Measurements from ENCODE around the gene WRNIP1. TPM values are rescaled to one million over a fixed set of nuclear protein-coding genes. Genes with fewer than 3 reads are reported as not detected.

Gene WRNIP1
- total RNA-seq, 1 donor from 2014 or later: 58.5 TPM

GRCh38 chr6:2740581-2740980, 24.6 kb upstream of the WRNIP1 start:
- DNase-seq (ENCODE audit: low read depth): no peak

DNA sequence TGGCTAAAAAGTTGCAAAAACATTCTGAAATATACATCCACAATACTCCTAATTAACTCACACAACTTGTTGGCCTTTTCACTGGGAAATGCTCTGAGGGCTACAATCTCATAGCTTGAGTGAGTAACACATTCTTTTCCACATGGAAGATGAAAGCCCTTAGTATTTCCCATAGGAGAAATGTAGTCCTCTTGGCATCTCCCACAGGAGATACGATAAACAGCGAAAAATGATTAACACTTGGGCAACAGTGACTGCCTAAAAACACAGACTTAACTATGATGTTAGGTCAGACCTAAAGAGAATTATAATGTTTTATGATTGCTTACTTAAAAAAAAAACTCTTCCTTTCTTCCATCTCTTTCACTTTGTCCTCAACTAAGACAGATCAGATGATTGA, 23.4 kb upstream of the WRNIP1 start:
- DNase-seq (ENCODE audit: low read depth): peak; percentile 65

DNA sequence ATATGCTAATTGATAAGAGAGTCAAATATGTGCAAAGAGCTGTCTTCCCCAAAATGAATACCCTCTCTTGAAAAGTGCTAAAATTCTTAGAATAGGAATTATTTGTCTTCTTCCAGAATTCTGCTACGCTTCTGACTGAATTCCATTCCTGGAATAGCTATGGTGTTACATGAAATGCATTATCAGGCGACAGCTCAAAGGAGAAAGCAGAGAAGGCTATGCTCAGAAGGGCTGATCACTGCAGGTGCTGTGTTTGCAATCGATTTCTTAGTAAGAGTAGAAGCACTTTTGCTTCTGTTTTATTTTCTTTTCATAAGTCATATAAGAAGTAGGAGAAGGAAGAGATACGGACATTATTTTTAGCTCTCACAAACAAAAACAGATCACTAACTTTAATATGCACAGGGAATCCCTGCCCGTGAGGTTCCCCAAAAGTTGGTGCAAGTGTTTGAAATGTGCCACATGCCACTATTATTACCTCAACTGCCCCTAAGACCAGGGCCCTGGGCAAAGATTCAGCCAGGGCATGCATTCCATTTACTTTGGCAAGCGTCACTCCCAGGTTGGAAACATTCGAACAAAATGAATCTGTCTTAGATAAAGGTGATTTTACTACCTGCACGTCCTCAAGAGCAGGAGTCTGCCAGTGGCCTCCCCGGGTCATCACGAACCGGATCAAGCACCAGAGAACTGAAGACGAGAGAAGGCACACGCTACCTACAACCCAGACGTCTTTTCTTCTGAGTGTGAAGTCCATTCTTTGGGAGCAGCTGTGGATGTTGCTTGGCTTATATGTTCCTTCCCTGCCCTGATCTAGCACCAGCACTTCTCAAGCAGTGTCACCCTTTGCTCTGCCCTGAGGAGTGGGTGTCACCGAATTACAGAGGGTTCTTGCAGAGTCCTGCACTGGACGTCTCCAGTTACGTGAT, 21.6 kb upstream of the WRNIP1 start:
- no peak for DNase-seq (ENCODE audit: low read depth)

DNA sequence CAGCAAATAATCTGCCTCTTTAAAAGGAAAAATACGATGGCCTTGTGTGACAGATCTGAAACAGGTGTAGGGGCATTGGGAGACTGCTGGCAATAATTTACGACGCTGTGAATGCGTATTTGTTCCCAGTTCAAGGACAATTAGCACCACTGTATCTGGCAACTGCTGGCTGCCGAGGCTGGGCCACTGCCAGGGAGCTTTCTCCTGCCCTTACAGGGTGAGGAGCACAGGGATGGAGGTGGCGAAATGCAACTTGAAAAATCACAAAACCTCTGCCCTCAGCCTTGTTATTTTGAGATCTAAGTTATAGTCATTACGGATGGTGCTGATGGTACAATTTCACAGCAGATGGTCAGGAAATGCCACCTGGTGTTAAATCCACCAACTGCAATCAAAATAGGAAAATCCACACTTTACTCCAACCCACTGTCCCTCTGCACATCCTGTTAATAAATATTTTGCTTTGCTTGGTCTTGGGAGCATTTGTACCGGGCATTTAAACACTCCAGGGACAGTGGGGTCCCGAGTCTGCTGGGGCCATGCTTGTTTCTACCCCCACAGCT, 20.9 kb upstream of the WRNIP1 start:
- peak; percentile 36 for DNase-seq (ENCODE audit: low read depth)

- DNase-seq (ENCODE audit: low read depth): no peak
Observed at GRCh38 chr6:2744778-2745177, 20.4 kb upstream of the WRNIP1 start.

- DNase-seq (ENCODE audit: low read depth): no peak
Observed at GRCh38 chr6:2745246-2745645, 19.9 kb upstream of the WRNIP1 start.

GRCh38 chr6:2746557-2747061, 18.6 kb upstream of the WRNIP1 start:
- DNase-seq (ENCODE audit: low read depth): no peak

DNA sequence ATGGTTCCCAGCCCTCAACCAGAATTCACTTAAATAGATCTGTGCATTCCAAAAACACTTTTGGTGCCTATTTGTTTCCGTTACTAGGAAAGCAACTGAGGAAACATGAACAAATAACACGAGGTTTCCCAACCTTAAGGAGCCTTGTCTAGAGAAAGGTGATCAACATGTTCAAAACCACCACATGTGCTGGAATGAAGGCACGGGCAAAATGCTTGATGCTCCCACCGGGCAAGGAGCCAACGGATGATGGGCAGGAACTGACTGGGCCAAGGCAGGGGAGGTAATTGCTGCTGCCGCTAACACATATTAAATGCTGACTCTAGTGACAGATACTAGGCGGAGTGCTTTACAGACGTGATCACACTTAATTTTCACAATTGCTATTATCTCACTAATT, 17.0 kb upstream of the WRNIP1 start:
- no peak for DNase-seq (ENCODE audit: low read depth)

GRCh38 chr6:2749969-2750600, 15.1 kb upstream of the WRNIP1 start:
- DNase-seq (ENCODE audit: low read depth): peak; percentile 38

GRCh38 chr6:2750832-2751231, 14.4 kb upstream of the WRNIP1 start, which contains the start of gene MYLK4:
MYLK4 (minus strand) TSS chr6:2750922; CDS start chr6:2749294, 1,628 bp downstream.
- no peak for DNase-seq (ENCODE audit: low read depth)

DNA sequence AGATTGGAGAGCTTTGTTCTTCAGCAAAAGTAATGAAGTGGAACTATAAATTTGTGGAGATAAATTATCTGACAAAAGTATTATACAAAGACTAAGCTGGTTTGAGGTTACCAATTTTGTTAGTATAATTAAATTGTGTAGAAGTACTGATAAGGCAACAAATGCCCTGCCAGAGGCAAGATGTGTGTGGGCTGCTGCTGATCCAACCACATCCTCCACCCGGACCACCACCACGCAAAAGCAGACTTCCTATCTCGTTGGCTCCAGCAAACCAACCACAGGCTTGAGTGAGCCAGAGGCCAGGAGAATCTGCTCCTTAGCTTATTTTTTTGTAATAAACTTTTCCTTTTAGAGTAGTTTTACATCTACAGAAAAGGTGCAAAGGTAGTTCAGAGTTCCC, 13.3 kb upstream of the WRNIP1 start:
- no peak for DNase-seq (ENCODE audit: low read depth)

DNA sequence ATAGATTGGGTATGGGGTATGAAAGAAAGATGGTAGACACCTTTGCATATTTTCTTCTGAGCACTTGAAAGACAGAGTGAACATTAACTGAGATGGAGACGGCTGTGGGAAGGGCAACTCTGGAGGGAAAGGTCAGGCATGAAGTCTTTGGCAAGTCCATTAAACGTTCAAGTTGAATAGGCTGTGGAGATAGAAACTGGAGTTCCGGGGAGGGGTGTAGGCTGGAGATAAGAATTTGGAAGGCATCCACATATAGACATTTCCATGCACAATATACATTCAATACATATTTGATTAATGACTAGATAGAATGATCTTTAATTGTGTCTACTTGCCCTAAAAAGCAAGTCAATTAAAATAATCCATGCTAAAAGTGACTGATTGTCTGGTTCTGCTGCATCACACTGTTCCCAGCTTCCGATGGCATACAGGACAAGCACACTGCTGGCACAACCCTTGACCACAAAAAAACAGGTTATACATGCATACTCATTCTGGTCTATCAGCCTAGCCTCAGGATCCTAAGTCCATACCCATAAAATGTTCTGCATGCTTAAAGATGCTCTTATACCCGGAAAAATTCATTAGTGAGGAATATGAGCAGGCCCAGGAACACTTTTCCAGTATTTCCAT, 12.6 kb upstream of the WRNIP1 start:
- no peak for DNase-seq (ENCODE audit: low read depth)

GRCh38 chr6:2753110-2753489, 12.1 kb upstream of the WRNIP1 start:
- no peak for DNase-seq (ENCODE audit: low read depth)

DNA sequence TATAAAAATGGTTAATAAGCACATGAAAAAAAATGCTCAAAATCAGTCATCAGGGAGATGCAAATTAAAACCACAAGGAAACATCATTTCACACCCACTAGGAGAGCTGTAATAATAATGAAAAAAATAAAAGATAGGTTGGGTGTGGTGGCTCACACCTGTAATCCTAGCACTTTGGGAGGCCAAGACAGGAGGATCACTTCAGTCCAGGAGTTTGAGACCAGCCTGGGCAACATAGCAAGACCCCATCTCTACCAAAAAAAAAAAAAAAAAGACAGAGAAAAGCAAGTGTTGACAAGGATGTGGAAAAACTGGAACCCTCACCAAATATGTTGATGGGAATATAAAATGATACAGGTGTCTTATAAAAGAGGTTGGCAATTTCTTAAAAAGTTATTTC, 11.4 kb upstream of the WRNIP1 start:
- no peak for DNase-seq (ENCODE audit: low read depth)

- DNase-seq (ENCODE audit: low read depth): no peak
Observed at GRCh38 chr6:2754393-2754792, 10.8 kb upstream of the WRNIP1 start.

- DNase-seq (ENCODE audit: low read depth): no peak
Observed at GRCh38 chr6:2754911-2755310, 10.3 kb upstream of the WRNIP1 start.

DNA sequence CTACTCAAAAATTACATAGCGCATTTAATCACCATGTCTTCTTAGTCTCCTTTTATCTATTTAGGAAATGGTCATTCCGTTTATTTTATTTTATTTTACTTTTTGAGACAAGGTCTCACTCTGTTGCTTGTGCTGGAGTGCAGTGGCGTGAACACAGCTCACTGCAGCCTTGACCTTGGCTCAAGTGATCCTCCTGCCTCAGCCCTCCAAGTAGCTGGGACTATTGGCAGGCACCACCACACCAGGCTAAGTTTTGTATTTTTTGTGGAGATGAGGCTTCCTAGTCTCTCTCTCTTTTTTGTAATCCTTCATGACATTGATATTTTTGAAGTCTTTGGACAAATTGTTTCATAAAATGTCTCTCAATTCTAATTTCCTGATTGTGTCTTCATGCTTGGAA, 9.7 kb upstream of the WRNIP1 start:
- DNase-seq (ENCODE audit: low read depth): no peak

- no peak for DNase-seq (ENCODE audit: low read depth)
Observed at GRCh38 chr6:2756241-2756640, 9.0 kb upstream of the WRNIP1 start.

GRCh38 chr6:2756687-2757224, 8.4 kb upstream of the WRNIP1 start:
- no peak for DNase-seq (ENCODE audit: low read depth)

- no peak for DNase-seq (ENCODE audit: low read depth)
Observed at GRCh38 chr6:2758980-2759379, 6.2 kb upstream of the WRNIP1 start.

DNA sequence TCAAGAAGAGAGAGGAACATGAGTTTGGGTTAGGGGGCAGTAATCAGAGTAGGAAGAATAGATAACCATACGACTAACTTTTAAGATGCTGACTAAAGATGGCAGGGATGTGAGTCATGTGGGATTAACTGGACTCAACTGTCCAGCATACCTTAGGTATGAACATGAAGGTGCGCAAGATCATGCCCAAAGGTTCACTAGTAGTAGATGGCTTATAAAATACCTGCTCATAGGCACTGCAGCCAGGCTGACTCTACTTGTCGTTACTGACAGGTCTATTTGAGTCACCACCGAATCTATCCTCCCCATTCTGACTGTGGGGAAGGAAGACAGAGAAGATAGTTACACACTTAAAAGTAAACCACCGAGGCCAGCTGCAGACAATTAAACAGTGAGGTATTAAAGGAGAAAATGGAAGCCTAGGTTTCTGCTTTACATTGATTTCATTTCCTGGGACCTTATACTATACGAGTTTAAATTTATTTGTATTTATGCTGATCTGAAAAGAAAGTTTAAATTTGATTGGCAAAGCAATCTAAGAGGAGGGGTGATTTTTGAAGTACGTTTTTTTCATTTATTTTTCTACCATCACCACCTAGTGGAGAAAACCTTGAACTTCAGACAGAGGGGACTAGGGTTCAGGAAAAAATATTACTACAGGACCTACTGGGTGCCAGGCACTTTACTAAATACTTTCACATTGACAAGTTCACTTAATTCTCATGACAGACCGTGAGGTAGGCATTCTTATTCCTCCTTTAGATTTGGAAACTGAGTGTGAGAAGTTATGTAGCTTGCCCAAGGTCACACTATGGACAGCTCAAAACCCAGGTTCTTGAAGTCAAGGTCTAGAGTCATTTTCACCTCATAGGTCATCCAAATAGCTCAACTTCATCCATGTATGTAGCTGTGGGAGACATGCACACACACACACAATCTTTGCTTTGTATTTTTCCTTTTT, 4.0 kb upstream of the WRNIP1 start:
- DNase-seq (ENCODE audit: low read depth): no peak
